OCI-LY7 (cell line): ENCODE data around the gene RAD51B.

Source experiments
- EZH2phosphoT487 ChIP-seq: fragments of 200-600 bp; sonication (generic); IDR thresholded peaks from 2 replicates; pipeline ENCODE4 v1.6.1; 2018; ENCODE audit warnings: low read depth, borderline replicate concordance, mild to moderate bottlenecking, mixed run types, antibody characterized with exemption, low read length, moderate library complexity, mixed read lengths
- TF ChIP-seq, protein P1 (sequence below): fragments of 200-600 bp; sonication (generic); conservative IDR thresholded peaks from 2 replicates; pipeline ENCODE4 v1.5.1; 2014; ENCODE audit warnings: mild to moderate bottlenecking, antibody characterized with exemption, low read length, moderate library complexity, mixed read lengths

- TF ChIP-seq, protein P1, sequence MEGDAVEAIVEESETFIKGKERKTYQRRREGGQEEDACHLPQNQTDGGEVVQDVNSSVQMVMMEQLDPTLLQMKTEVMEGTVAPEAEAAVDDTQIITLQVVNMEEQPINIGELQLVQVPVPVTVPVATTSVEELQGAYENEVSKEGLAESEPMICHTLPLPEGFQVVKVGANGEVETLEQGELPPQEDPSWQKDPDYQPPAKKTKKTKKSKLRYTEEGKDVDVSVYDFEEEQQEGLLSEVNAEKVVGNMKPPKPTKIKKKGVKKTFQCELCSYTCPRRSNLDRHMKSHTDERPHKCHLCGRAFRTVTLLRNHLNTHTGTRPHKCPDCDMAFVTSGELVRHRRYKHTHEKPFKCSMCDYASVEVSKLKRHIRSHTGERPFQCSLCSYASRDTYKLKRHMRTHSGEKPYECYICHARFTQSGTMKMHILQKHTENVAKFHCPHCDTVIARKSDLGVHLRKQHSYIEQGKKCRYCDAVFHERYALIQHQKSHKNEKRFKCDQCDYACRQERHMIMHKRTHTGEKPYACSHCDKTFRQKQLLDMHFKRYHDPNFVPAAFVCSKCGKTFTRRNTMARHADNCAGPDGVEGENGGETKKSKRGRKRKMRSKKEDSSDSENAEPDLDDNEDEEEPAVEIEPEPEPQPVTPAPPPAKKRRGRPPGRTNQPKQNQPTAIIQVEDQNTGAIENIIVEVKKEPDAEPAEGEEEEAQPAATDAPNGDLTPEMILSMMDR: no peak
- TF ChIP-seq EZH2phosphoT487: no peak
Measured at GRCh38 chr14:67833403-67833802, 13.8 kb downstream of the RAD51B start.
